GM10248 (cell line): ENCODE results near the gene XRCC2.
"Not testable (repeated sequence)": the region's sequence is repeated elsewhere in the genome, so short reads cannot be mapped to it uniquely, and the experiment has no call there.

Experiments
- CTCF ChIA-PET: fragments of 300-600 bp; sonication (Branson Sonifier 250); formaldehyde crosslinking; extraction: SDS; loops from one replicate; lab custom pipeline; 2021; ENCODE audit warnings: antibody characterized with exemption; lab: Yijun Ruan, JAX
- POLR2A ChIA-PET: fragments of 350-650 bp; sonication (Branson Sonifier 250); formaldehyde crosslinking; extraction: SDS; loops from one replicate; lab custom pipeline; 2020; ENCODE audit warnings: antibody characterized with exemption; lab: Yijun Ruan, JAX
- DNase-seq: peaks from one replicate; pipeline ENCODE4 v3.0.0; 2012; ENCODE audit errors: extremely low spot score
- TF ChIP-seq, protein P1 (sequence below): IDR thresholded peaks from 2 replicates; pipeline ENCODE4 v1.5.1; 2012; ENCODE audit warnings: mild to moderate bottlenecking, low read depth; ENCODE audit errors: extremely low read depth, missing control alignments, control extremely low read depth

XRCC2 gene

GRCh38 chr7:152675759-152676636 lies at the start of gene XRCC2:
Gene XRCC2, minus strand, starts transcription at chr7:152676141. Its CDS starts 62 bp downstream, at chr7:152676079.
- ChIA-PET CTCF (interaction anchor here (1.2 to 2.3 kb wide), 2 partner anchors 16 to 31 kb away, joined by 5 to 8 read pairs; no protein-coding TSS in a partner anchor), POLR2A (interaction anchor here (0.5 kb wide), 1 partner anchor 1322 kb away, joined by 7 read pairs; no protein-coding TSS in a partner anchor)
- peak; percentile 99 for DNase-seq
- TF ChIP-seq, protein P1, sequence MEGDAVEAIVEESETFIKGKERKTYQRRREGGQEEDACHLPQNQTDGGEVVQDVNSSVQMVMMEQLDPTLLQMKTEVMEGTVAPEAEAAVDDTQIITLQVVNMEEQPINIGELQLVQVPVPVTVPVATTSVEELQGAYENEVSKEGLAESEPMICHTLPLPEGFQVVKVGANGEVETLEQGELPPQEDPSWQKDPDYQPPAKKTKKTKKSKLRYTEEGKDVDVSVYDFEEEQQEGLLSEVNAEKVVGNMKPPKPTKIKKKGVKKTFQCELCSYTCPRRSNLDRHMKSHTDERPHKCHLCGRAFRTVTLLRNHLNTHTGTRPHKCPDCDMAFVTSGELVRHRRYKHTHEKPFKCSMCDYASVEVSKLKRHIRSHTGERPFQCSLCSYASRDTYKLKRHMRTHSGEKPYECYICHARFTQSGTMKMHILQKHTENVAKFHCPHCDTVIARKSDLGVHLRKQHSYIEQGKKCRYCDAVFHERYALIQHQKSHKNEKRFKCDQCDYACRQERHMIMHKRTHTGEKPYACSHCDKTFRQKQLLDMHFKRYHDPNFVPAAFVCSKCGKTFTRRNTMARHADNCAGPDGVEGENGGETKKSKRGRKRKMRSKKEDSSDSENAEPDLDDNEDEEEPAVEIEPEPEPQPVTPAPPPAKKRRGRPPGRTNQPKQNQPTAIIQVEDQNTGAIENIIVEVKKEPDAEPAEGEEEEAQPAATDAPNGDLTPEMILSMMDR, result no peak

GRCh38 chr7:152723364-152723763 lies 47.4 kb upstream of the XRCC2 start:
- no peak for DNase-seq
- TF ChIP-seq, protein P1, result no peak
- ChIA-PET POLR2A (no interaction called here), CTCF (interaction anchor here (0.8 to 1.7 kb wide), 2 partner anchors 17 to 19 kb away, joined by 3 to 5 read pairs; no protein-coding TSS in a partner anchor)

- POLR2A ChIA-PET, result not testable (repeated sequence)
- CTCF ChIA-PET, result interaction anchor here (1.3 kb wide), 1 partner anchor 134 kb away, joined by 3 read pairs; no protein-coding TSS in a partner anchor
These were observed 36.6 kb upstream of the XRCC2 start for GRCh38 chr7:152712412-152713042.

DNA sequence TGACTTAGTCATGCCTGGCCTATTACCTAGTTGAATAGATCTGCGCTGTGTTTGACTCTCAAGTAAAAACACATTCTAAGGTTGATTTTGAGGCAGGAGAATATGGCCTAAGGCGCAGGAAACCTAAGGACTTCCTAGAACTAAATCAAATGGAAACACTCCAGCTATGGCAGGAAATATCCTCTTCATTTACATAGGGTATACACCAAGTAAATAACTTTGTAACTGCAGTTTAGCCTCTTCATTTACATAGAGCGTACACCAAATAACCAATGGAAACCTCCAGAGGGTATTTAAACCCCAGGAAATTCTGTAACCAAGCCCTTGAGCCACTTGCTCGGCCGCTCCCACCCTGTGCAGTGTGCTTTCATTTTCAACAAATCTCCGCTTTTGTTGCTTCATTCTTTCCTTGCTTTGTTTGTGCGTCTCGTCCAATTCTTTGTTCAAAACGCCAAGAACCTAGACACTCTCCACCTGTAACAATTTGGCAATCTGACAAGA lies 35.6 kb upstream of the XRCC2 start:
- DNase-seq, result no peak
- TF ChIP-seq, protein P1, result no peak
- ChIA-PET CTCF (no interaction called here), POLR2A (no interaction called here)

More at GRCh38 chr7:152712412-152713042, 36.6 kb upstream of the XRCC2 start:
- DNase-seq, result not testable (repeated sequence)

GRCh38 chr7:152710153-152710442 lies 34.2 kb upstream of the XRCC2 start:
- no peak for DNase-seq
- ChIA-PET CTCF (interaction anchor here (1.6 kb wide), 1 partner anchor 374 kb away, joined by 3 read pairs; no protein-coding TSS in a partner anchor), POLR2A (interaction anchor here (0.6 kb wide), 1 partner anchor 147 kb away, joined by 3 read pairs; no protein-coding TSS in a partner anchor)
- TF ChIP-seq, protein P1, result no peak

GRCh38 chr7:152709287-152710152 lies 33.6 kb upstream of the XRCC2 start:
- ChIA-PET CTCF (interaction anchor here (1.2 to 1.6 kb wide), 2 partner anchors 11 to 373 kb away, joined by 3 read pairs; no protein-coding TSS in a partner anchor), POLR2A (no interaction called here)
- TF ChIP-seq, protein P1, result no peak
- DNase-seq, result no peak
